22Rv1 (cell line): ENCODE data around the gene DDC.

Experiments
- ZFX ChIP-seq: fragments of 450-650 bp; IDR thresholded peaks from 2 replicates; pipeline ENCODE4 v1.6.1; 2017; ENCODE audit warnings: antibody characterized with exemption, borderline replicate concordance
- TF ChIP-seq, protein P1 (sequence below): fragments of 450-650 bp; IDR thresholded peaks from 2 replicates; pipeline ENCODE4 v1.5.1; 2017; ENCODE audit warnings: mild to moderate bottlenecking

DNA sequence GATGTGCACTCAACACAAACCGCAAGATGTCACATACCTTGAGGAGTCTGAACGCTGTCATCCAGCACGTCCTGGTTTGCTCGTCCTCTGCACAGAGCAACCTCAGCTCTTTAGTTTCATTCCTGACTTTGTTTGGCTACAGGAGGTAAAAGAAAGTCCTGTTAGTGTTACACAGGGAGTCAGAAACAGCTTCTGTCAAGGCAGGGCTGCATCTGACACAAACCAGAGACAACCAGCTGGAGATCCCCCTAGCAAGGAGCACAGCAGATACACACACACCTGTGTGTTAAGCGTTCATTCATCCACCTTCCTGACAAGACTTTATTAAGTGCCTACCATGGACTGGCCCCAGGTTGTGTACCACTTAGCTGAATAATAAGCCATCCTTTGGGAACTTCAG lies 47.5 kb upstream of the DDC start:
- TF ChIP-seq, protein P1, sequence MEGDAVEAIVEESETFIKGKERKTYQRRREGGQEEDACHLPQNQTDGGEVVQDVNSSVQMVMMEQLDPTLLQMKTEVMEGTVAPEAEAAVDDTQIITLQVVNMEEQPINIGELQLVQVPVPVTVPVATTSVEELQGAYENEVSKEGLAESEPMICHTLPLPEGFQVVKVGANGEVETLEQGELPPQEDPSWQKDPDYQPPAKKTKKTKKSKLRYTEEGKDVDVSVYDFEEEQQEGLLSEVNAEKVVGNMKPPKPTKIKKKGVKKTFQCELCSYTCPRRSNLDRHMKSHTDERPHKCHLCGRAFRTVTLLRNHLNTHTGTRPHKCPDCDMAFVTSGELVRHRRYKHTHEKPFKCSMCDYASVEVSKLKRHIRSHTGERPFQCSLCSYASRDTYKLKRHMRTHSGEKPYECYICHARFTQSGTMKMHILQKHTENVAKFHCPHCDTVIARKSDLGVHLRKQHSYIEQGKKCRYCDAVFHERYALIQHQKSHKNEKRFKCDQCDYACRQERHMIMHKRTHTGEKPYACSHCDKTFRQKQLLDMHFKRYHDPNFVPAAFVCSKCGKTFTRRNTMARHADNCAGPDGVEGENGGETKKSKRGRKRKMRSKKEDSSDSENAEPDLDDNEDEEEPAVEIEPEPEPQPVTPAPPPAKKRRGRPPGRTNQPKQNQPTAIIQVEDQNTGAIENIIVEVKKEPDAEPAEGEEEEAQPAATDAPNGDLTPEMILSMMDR = no peak
- no peak for TF ChIP-seq ZFX
